Measurements from ENCODE around the gene ADAMTSL2.
"Not testable (repeated sequence)": the region's sequence is repeated elsewhere in the genome, so short reads cannot be mapped to it uniquely, and the experiment has no call there.

Gene ADAMTSL2

GRCh38 chr9:133558191-133559126 is 24.0 kb downstream of the ADAMTSL2 start:
- peak; percentile 90 for DNase-seq (ENCODE audit: low read depth)

GRCh38 chr9:133560311-133560710 is 25.8 kb downstream of the ADAMTSL2 start:
- DNase-seq (ENCODE audit: low read depth), result no peak

DNA sequence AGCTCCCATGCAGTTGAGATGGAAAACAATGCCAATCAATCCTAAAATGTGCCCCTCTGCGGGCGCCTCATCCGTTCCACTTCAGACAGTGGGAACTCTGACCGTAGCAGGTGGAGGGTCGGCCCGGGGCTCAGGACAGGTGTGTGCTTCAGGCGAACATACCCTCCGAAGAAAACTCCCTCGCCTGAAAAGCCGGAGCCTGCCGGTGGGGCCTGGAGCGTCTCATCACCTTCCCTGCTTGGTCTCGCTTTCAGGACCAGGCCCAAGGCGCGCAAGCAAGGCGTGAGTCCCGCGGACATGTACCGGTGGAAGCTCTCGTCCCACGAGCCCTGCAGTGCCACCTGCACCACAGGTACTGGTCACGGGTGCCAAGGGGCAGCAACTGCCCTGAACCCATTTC is 26.4 kb downstream of the ADAMTSL2 start:
- no peak for DNase-seq (ENCODE audit: low read depth)

DNA sequence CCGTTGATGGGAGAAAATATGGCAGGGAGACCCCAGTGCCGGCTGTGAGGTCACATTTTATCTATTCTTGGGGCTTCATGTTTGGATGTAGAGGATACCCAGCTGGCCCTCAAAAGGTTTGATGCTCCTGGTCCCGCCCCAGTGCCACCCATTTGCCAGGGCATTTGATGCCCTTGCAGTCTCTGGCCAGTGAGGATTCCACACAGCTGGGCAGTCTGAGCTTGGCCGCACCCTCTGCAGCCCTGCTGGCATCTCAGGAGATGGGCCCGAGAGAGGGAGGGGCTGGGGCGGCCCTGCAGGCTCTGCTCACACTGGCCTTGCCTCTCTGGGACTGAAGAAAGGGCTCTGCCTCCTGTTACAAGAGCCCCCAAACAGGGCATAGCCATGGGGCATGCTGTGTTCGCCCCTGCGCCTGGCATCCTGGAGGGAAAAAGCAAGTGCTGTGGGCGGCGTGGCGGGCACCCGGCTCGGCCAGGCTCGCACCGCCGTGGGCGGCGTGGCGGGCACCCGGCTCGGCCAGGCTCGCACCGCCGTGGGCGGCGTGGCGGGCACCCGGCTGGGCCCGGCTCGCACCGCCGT is 27.6 kb downstream of the ADAMTSL2 start:
- DNase-seq (ENCODE audit: low read depth), result no peak

GRCh38 chr9:133562611-133563290 is 28.2 kb downstream of the ADAMTSL2 start:
- no peak for DNase-seq (ENCODE audit: low read depth)

- DNase-seq (ENCODE audit: low read depth), result no peak
Observed at GRCh38 chr9:133563291-133563796, 28.8 kb downstream of the ADAMTSL2 start.

- DNase-seq (ENCODE audit: low read depth), result not testable (repeated sequence)
Observed at GRCh38 chr9:133563814-133564213, 29.3 kb downstream of the ADAMTSL2 start.

GRCh38 chr9:133564451-133565116 is 30.1 kb downstream of the ADAMTSL2 start:
- DNase-seq (ENCODE audit: low read depth), result no peak

GRCh38 chr9:133566382-133566781 is 31.9 kb downstream of the ADAMTSL2 start:
- no peak for DNase-seq (ENCODE audit: low read depth)

DNA sequence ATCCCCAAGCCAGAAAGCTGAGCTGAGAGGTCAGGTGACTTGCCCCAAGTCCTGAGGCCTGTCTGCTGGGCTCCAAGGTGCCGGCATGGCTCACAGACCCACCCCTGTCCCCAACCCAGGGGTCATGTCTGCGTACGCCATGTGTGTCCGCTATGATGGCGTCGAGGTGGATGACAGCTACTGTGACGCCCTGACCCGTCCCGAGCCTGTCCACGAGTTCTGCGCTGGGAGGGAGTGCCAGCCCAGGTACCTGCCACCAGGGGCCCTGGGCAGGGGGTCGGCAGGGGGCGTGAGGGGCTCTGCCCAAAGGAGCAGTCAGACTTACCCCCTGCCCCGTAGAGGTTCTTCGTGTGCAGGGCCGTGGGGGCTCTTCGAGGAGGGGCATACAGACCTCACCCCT is 32.3 kb downstream of the ADAMTSL2 start:
- no peak for DNase-seq (ENCODE audit: low read depth)

- DNase-seq (ENCODE audit: low read depth), result no peak
Observed at GRCh38 chr9:133568186-133568585, 33.7 kb downstream of the ADAMTSL2 start.

- DNase-seq (ENCODE audit: low read depth), result no peak
Observed at GRCh38 chr9:133569121-133569785, 34.7 kb downstream of the ADAMTSL2 start.

DNA sequence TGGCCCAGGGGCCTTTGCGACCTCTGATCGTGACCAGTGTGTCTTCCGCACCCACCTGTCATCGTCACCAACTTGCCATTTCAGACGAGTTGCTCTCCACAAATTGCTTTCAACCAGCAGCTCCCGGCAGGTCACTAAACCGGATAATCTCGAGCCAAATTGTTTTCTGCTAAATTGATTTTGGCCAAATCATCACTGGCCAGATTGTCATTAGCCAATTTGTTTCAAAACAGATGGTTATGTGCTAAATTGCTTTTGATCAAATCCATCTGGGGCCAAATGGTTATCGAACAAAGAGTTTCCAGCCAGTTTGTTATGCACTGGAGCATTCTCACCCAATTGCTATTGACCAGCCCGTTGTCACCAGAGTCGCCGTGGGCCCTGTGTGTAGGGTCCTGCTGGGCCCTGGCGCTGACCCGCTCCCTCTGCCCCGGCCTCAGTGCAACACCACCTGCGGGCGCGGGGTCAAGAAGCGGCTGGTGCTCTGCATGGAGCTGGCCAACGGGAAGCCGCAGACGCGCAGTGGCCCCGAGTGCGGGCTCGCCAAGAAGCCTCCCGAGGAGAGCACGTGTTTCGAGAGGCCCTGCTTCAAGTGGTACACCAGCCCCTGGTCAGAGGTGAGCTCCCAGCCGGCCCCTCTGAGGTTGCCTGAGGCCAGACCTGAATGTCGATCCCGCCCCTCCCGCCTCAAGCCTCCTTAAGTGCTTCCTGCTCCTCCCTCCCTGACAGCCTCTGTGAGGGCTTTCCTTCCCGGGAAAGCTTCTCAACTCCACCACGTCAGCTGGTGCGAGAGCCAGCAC is 35.6 kb downstream of the ADAMTSL2 start:
- no peak for DNase-seq (ENCODE audit: low read depth)

DNA sequence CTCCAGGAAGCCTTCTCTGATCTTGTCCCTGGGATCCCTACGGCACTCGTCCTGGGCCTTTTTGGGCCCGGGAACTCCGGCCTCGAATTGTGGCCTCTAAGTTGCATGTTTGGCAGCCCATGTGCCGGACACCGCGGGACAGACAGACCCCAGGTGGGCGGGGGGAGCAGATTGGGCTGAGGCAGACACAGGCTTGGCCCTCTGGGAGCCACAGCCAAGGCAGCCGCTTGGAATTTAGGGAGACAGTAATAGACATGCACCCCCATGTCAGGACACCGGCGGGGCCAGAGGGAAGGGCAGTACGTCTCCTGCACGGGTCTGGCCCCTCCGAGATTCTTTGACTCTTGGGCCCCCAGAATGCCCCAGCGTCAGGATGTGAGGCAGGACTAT is 36.2 kb downstream of the ADAMTSL2 start:
- DNase-seq (ENCODE audit: low read depth), result no peak

GRCh38 chr9:133571391-133571890 is 36.9 kb downstream of the ADAMTSL2 start:
- no peak for DNase-seq (ENCODE audit: low read depth)

GRCh38 chr9:133571896-133572595 is 37.5 kb downstream of the ADAMTSL2 start:
- DNase-seq (ENCODE audit: low read depth), result no peak

- DNase-seq (ENCODE audit: low read depth), result no peak
Observed at GRCh38 chr9:133572821-133573361, 38.4 kb downstream of the ADAMTSL2 start.

DNA sequence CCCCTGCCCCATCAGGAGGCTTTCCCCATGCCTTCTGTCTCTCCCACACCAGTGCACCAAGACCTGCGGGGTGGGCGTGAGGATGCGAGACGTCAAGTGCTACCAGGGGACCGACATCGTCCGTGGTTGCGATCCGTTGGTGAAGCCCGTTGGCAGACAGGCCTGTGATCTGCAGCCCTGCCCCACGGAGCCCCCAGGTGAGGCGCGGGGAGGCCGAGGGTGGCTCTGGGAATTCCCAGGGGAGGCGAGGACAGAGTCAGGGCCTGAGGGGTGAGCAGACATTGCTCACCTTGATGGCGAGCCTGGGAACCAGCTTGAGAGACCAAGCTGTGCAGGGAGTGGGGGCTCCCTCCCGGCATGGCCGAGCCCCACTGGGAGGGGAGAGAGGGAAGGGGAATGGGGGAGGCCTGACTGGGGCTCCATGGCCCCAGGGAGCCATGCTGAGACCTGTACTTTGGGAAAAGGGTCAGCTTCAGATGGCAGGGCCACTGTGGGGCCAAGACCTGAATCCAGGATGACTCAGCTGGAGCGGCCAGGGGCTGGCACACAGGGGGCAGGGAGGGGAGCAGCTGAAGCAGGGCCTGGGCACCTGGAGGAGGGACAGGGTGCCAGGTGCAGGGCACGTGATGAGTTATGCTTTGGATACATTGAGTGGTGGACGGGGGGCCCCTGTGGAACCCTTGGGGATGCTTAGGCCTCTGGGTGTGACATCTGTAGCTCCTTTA is 39.4 kb downstream of the ADAMTSL2 start:
- DNase-seq (ENCODE audit: low read depth), result no peak

DNA sequence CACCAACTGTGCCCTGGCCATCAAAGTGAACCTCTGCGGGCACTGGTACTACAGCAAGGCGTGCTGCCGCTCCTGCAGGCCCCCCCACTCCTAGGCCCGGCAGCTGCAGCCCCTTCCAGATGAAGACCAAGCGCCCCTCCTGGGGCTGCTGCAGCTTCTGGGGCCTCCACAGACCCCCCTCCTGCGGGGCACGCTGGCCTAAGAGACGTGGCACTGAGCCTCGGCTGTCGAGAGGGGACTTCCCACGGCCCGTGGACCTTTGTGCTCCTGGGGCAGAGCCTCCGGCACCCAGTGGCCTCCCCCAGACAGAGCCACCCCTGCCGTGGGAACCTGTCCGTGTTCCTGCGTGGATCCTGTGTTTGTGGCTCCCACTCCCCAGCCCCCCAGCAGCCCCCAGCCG is 40.3 kb downstream of the ADAMTSL2 start:
- DNase-seq (ENCODE audit: low read depth), result no peak
